GM12891 (cell line): Measurements from ENCODE around the gene FOXA3.

Experiments
- POLR2A ChIP-seq: IDR thresholded peaks from 2 replicates; pipeline ENCODE4 v1.6.1; 2011; ENCODE audit warnings: low read depth, low read length, control low read depth
- POLR2AphosphoS5 ChIP-seq: IDR thresholded peaks from 2 replicates; pipeline ENCODE4 v1.6.1; 2011; ENCODE audit warnings: low read depth, low read length, control low read depth
- SPI1 ChIP-seq: IDR thresholded peaks from 2 replicates; pipeline ENCODE4 v1.6.1; 2011; ENCODE audit warnings: low read depth, low read length, control low read depth

- TF ChIP-seq POLR2AphosphoS5 = no peak
- no peak for TF ChIP-seq SPI1
- TF ChIP-seq POLR2A = no peak
Measured at GRCh38 chr19:45890877-45891276, 26.8 kb downstream of the FOXA3 start.
